ENCODE results near the gene EPB41L4A.
A peak's percentile ranks its signal among the peaks of the same experiment; 100 is the strongest.
"Not testable (repeated sequence)": the region's sequence is repeated elsewhere in the genome, so short reads cannot be mapped to it uniquely, and the experiment has no call there.

The EPB41L4A gene

DNA sequence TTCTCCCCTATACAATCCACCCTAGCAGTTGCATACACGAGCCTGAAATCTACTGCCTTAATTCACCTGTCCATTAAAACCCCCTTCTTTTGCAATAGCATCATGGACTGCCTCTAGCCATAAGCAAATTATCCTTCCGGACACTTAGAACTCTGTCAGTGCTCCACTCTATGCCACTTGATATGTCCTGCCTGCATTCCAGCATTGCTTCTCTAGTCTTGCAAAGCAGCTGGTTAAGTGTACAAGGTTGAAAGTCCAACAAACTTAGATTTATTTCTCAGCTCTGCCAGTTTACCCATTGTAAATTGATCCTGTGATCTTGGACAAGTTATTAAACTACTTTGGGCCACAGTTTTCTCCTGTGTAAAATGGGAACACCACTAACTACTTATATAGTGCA lies 197.9 kb downstream of the EPB41L4A start:
- H3K27ac ChIP-seq, result no peak overlapping the region
- TF ChIP-seq CTCF (conservative IDR thresholded peaks at IDR 0.05), result no peak

DNA sequence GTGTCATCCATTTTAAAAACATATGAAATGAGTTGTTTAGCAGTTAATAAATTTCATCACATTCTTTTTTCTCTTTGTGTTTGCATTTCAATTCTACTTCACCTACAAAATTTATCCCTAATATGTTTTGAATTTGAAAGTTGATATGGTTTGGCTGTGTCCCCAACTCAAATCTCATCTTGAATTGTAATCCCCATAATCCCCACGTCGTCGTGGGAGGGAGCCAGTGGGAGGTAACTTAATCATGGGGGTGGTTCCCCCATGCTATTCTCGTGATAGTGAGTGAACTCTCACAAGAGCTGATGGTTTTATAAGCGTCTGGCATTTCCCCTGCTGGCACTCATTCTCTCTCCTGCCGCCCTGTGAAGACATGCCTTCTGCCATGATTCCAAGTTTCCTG lies 200.1 kb downstream of the EPB41L4A start:
- no peak for TF ChIP-seq CTCF (conservative IDR thresholded peaks at IDR 0.05)
- H3K27ac ChIP-seq, result no peak overlapping the region

DNA sequence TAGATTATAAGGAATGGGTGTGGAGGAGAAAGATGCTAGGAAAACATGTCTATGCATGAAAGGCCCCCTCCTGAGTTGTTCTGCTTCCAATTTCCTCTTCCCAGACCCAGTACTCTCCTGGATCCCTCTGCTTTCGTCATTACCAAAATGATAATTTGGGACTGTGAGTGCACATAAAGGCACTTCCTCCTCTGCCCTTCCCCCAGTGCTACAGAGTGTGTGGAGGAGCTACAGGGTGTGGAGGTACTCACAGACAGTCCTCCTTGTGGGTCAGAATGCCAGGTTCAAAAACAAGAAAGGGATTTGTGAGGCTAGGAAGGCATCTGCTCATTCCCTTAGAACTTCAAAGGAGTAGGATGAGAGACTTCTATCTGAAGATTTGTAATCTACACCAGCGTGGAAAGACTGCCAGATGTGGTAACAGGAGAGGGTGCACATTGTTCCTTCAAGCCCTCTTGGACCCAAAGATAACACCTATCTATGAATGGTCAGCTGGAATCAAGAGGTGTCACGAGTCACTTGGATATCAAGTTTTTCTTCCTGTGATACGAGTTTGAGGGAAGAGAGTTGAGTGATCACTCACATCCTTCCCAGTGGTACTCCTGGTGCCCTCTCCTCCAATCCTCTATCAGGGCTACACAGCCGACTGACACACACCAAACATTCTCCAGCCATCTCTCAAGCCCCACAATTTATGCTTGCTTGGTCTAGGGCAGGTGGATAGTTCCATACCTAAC lies 201.1 kb downstream of the EPB41L4A start:
- TF ChIP-seq CTCF (conservative IDR thresholded peaks at IDR 0.05), result no peak
- H3K27ac ChIP-seq, result no peak overlapping the region

- TF ChIP-seq CTCF (conservative IDR thresholded peaks at IDR 0.05), result no peak
- H3K27ac ChIP-seq, result no peak overlapping the region
These were observed 202.9 kb downstream of the EPB41L4A start for GRCh38 chr5:112216140-112216539.

DNA sequence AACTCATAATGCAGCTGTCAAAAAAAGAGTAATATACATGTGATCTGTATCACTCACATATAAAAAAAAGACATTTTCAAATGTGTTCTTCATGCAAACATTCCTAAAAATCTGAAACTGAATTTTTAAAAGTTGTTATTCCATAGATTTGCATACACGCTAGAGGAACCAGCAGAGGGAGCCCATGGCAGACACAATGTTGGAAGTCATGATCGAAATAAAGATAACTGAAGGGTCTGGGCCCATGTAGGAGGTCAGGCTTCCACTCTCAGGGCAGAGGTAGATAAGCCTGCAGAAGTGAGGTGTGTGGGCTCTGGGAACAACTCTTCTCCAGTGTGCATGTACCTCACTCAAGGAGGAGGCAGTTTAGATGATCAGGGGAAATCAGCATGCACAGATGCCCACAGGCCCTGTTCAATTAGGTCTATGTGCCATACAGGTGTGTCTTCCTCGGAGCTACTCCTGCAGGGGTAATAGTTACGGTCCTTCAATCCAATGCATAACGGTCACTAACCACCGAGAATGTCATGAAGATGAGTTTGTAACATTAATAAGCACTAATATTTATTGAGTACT lies 208.6 kb downstream of the EPB41L4A start:
- no peak overlapping the region for H3K27ac ChIP-seq
- peak; percentile 90 for TF ChIP-seq CTCF (conservative IDR thresholded peaks at IDR 0.05)

DNA sequence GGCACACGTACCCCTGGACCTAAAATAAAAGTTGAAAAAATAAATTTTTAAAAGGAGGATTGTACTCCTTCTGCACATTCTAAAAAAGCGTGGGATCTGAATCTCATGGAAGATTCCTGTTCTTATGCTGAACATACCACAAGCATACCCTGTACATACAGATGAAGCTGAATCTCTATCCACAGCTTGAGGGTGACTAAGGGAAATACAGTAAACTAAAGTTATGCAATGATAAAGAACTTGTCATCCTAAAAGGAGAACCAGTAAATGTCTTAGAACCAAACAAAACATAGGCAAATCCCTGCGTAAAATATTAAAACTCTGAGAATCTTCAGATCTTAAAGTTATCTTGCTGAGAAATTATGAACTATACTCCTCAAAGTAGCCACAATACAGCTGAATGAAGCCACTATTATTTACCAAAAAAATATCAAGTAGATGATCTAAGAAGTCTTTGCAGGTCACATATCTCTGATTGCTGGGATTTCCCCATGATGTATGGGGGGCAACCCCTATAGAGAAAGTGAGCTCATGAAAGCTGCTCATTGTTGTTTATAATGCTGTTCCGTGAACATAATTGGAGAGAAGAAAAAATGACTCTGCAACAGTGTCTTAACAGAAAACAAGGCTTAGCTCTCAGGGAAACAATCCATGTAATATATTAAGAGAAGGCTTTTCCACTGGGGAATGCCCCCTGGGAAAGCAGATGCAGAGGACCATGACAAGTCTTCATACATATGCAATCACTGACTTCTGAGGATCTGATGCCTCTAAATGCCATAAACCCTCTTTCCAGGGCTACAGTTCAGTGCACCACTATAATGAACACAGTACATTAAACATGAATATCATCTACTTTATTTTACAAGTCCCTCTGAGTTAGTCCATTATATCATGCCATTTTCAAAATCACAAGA lies 210.1 kb downstream of the EPB41L4A start:
- no peak for TF ChIP-seq CTCF (conservative IDR thresholded peaks at IDR 0.05)
- no peak overlapping the region for H3K27ac ChIP-seq

GRCh38 chr5:112208195-112208594 lies 210.9 kb downstream of the EPB41L4A start:
- H3K27ac ChIP-seq, result not testable (repeated sequence)

Data from VCaP (cell line).